ENCODE data around the gene CD244. TPM values are rescaled to one million over a fixed set of nuclear protein-coding genes. Genes with fewer than 3 reads are reported as not detected.
"Not testable (repeated sequence)": the region's sequence is repeated elsewhere in the genome, so short reads cannot be mapped to it uniquely, and the experiment has no call there.

Gene CD244
- total RNA-seq, 2 experiments from 2014 or later: not detected

DNA sequence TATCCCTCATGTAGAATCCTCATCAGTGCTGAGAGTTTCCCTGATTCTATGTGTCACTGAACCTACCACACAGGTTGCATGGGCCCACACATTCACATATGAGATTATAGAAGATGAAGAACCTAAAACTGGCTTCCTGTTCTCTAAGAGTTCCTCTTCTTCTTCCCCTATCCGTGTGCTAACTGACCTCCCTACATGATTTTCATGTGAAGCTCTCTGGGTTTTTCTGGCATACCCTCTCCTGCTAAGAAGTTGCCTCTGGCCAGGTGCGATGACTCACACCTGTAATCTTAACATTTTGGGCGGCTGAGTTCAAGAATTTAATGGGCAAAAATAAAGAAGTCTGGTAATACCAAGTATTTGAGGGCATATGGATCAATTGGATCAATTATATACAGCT, 5.5 kb upstream of the CD244 start:
- intact Hi-C loops (cut with micrococcal nuclease; ENCODE audit: unreplicated experiment): no loop called here
- TSS peak; percentile 57 for BruUV-seq (replicated peaks)

DNA sequence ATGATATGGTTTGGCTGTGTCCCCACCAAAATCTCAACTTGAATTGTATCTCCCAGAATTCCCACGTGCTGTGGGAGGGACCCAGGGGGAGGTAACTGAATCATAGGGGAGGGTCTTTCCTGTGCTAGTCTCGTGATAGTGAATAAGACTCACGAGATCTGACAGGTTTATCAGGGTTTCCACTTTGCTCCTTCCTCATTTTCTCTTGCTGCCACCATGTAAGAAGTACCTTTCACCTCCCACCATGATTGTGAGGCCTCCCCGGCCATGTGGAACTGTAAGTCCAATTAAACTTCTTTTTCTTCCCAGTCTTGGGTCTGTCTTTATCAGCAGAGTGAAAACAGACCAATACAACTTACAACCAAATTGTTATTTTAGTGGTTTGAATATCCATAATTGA, 5.0 kb upstream of the CD244 start:
- BruUV-seq (replicated peaks); H3K27ac ChIP-seq (ENCODE audit: low read depth, low read length, poor library complexity, severe bottlenecking); H4K20me1 ChIP-seq (ENCODE audit: insufficient read depth, low read length); H3K4me2 ChIP-seq (ENCODE audit: low read length); H3K4me1 ChIP-seq (ENCODE audit: insufficient read depth, low read length, poor library complexity, severe bottlenecking); CTCF ChIA-PET (ENCODE audit: unreplicated experiment); H3K9me3 ChIP-seq (ENCODE audit: low read length); H3K79me2 ChIP-seq (ENCODE audit: insufficient read depth, low read depth, low read length); H3K9me2 ChIP-seq (ENCODE audit: insufficient read depth, low read length); POLR2A ChIA-PET; H3K4me3 ChIP-seq (ENCODE audit: low read depth, low read length, poor library complexity, severe bottlenecking); H3K36me3 ChIP-seq (ENCODE audit: insufficient read depth, low read length); intact Hi-C loops (cut with micrococcal nuclease; ENCODE audit: unreplicated experiment): not testable (repeated sequence)
- H2AFZ ChIP-seq (ENCODE audit: low read length): peak overlapping the region; percentile 34; the same call in 1 of the 2 replicates
- peak; percentile 26 for DNase-seq (ENCODE audit: low spot score)

More for the DNA sequence above, 5.5 kb upstream of the CD244 start:
- Histone ChIP-seq H3K27ac (ENCODE audit: low read depth, low read length, poor library complexity, severe bottlenecking) (no peak overlapping the region), H2AFZ (ENCODE audit: low read length) (peak overlapping the region; percentile 34; the same call in 1 of the 2 replicates), H3K4me2 (ENCODE audit: low read length) (no peak overlapping the region), H3K9me2 (ENCODE audit: insufficient read depth, low read length) (no peaks in the 10 kb centered on the region), H3K4me3 (ENCODE audit: low read depth, low read length, poor library complexity, severe bottlenecking) (no peak overlapping the region), H3K79me2 (ENCODE audit: insufficient read depth, low read depth, low read length) (no peaks in the 10 kb centered on the region), H4K20me1 (ENCODE audit: insufficient read depth, low read length) (no peaks in the 10 kb centered on the region), H3K9me3 (ENCODE audit: low read length) (no peaks in the 10 kb centered on the region), H3K36me3 (ENCODE audit: insufficient read depth, low read length) (no peaks in the 10 kb centered on the region), H3K4me1 (ENCODE audit: insufficient read depth, low read length, poor library complexity, severe bottlenecking) (no peaks in the 10 kb centered on the region)
- no peak for TF ChIP-seq EZH2phosphoT487 (IDR thresholded peaks at IDR 0.05; ENCODE audit: borderline replicate concordance, low read depth, low read length)
- TF ChIP-seq, protein P1, sequence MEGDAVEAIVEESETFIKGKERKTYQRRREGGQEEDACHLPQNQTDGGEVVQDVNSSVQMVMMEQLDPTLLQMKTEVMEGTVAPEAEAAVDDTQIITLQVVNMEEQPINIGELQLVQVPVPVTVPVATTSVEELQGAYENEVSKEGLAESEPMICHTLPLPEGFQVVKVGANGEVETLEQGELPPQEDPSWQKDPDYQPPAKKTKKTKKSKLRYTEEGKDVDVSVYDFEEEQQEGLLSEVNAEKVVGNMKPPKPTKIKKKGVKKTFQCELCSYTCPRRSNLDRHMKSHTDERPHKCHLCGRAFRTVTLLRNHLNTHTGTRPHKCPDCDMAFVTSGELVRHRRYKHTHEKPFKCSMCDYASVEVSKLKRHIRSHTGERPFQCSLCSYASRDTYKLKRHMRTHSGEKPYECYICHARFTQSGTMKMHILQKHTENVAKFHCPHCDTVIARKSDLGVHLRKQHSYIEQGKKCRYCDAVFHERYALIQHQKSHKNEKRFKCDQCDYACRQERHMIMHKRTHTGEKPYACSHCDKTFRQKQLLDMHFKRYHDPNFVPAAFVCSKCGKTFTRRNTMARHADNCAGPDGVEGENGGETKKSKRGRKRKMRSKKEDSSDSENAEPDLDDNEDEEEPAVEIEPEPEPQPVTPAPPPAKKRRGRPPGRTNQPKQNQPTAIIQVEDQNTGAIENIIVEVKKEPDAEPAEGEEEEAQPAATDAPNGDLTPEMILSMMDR (conservative IDR thresholded peaks at IDR 0.05; ENCODE audit: low read length): no peak
- DNase-seq (ENCODE audit: low spot score): no peak
- ChIA-PET POLR2A (interaction anchor here (0.6 kb wide), 1 partner anchor 122 kb away, joined by 4 read pairs; no protein-coding TSS in a partner anchor), CTCF (ENCODE audit: unreplicated experiment) (interaction anchor here (0.7 kb wide), 1 partner anchor 31 kb away, joined by 5 read pairs; no protein-coding TSS in a partner anchor)

DNA sequence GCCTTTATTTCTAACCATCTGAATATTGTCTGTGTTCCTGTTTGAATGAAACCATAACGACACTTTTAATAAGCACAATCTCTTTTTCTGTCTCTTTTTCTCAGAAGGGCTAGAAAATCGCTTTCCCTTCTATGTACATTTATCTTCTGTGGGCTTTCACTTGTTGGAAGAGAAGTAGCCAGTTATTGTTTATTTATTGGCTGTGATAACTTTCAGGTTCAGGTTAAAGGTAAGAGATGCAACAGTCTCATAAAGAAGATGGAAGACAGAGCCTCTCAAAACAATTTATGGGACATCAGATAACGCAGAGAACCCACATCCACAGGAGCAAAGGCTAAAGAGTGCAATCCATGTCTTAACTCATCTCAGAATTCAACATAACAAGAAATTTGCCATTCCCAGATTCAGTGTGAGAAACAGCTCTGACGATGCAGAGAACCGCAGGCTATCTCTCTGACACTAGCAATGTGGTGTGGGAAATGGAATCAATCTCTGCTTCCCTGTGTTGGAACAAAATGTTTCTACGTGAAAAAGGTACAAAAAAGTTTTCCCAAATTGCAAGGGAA, 4.1 kb upstream of the CD244 start:
- H3K36me3 ChIP-seq (ENCODE audit: insufficient read depth, low read length): no peaks in the 10 kb centered on the region
- H3K4me3 ChIP-seq (ENCODE audit: low read depth, low read length, poor library complexity, severe bottlenecking): no peak overlapping the region
- no peak overlapping the region for H3K4me2 ChIP-seq (ENCODE audit: low read length)
- H3K9me3 ChIP-seq (ENCODE audit: low read length): no peaks in the 10 kb centered on the region
- no peak for DNase-seq (ENCODE audit: low spot score)
- intact Hi-C loops (cut with micrococcal nuclease; ENCODE audit: unreplicated experiment): no loop called here
- no peaks in the 10 kb centered on the region for H4K20me1 ChIP-seq (ENCODE audit: insufficient read depth, low read length)
- no peaks in the 10 kb centered on the region for H3K79me2 ChIP-seq (ENCODE audit: insufficient read depth, low read depth, low read length)
- no peak for TF ChIP-seq EZH2phosphoT487 (IDR thresholded peaks at IDR 0.05; ENCODE audit: borderline replicate concordance, low read depth, low read length)
- TF ChIP-seq, protein P1 (conservative IDR thresholded peaks at IDR 0.05; ENCODE audit: low read length): no peak
- no peaks in the 10 kb centered on the region for H3K9me2 ChIP-seq (ENCODE audit: insufficient read depth, low read length)
- ChIA-PET CTCF (ENCODE audit: unreplicated experiment) (interaction anchor here (0.7 kb wide), 1 partner anchor 26 kb away, joined by 3 read pairs; no protein-coding TSS in a partner anchor), POLR2A (no interaction called here)
- H3K4me1 ChIP-seq (ENCODE audit: insufficient read depth, low read length, poor library complexity, severe bottlenecking): no peaks in the 10 kb centered on the region
- no peak overlapping the region for H2AFZ ChIP-seq (ENCODE audit: low read length)
- no TSS peak for BruUV-seq (replicated peaks)
- H3K27ac ChIP-seq (ENCODE audit: low read depth, low read length, poor library complexity, severe bottlenecking): no peak overlapping the region
